22Rv1 (cell line): ENCODE measurements around the gene HDDC2.

Experiments used
- ZFX ChIP-seq: fragments of 450-650 bp; IDR thresholded peaks from 2 replicates; pipeline ENCODE4 v1.6.1; 2017; ENCODE audit warnings: antibody characterized with exemption, borderline replicate concordance
- TF ChIP-seq, protein P1 (sequence below): fragments of 450-650 bp; IDR thresholded peaks from 2 replicates; pipeline ENCODE4 v1.5.1; 2017; ENCODE audit warnings: mild to moderate bottlenecking

GRCh38 chr6:125270380-125270779 is 31.4 kb downstream of the HDDC2 start:
- TF ChIP-seq, protein P1, sequence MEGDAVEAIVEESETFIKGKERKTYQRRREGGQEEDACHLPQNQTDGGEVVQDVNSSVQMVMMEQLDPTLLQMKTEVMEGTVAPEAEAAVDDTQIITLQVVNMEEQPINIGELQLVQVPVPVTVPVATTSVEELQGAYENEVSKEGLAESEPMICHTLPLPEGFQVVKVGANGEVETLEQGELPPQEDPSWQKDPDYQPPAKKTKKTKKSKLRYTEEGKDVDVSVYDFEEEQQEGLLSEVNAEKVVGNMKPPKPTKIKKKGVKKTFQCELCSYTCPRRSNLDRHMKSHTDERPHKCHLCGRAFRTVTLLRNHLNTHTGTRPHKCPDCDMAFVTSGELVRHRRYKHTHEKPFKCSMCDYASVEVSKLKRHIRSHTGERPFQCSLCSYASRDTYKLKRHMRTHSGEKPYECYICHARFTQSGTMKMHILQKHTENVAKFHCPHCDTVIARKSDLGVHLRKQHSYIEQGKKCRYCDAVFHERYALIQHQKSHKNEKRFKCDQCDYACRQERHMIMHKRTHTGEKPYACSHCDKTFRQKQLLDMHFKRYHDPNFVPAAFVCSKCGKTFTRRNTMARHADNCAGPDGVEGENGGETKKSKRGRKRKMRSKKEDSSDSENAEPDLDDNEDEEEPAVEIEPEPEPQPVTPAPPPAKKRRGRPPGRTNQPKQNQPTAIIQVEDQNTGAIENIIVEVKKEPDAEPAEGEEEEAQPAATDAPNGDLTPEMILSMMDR: no peak
- TF ChIP-seq ZFX: no peak
